GM18517 (cell line): ENCODE data around the gene ADAMTS15.

ENCODE experiments used
- ATAC-seq: cut with Tn5 transposase; IDR thresholded peaks from one replicate; pipeline ENCODE4 v1.9.1; 2021; ENCODE audit warnings: mild to moderate bottlenecking, moderate library complexity; ENCODE audit not compliant: unreplicated experiment

Gene ADAMTS15

GRCh38 chr11:130457623-130458409, 9.4 kb downstream of the ADAMTS15 start:
- no peak for ATAC-seq

DNA sequence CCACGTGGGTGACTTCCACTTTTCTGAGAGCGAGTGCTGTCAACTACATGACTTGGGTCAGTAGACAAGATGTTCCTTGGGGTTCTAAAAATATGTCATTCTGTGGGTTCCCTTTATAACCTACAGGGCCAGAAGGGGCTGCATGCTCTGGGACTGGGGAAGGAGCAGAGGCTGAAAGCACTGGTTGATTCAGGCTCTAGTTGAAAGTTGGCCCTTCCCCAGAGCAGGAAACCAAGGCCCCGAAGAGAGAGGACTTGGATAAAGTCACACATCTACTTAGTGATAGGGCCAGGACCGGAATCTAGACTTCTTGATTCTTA, 9.9 kb downstream of the ADAMTS15 start:
- no peak for ATAC-seq

DNA sequence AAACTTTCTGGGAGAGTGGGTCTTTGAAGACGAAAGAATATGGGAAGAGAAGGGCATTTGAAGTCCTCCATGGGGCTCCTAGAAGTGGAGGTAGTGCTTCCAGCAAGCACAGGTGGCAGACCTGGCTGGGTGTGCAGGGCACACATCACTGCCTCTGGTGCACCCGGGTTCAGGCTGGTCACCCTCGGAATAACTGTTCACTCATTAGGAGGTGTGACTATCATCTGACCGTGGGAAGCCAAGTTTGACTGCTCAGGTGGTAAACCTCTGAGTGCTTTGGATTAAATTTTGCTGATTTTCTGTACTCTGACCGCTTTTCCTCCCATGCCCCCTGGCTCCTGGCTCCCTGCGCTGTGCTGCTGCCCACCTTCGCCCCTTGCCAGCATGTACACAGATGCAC, 11.1 kb downstream of the ADAMTS15 start:
- ATAC-seq: no peak

GRCh38 chr11:130462101-130462885, 13.8 kb downstream of the ADAMTS15 start:
- no peak for ATAC-seq

DNA sequence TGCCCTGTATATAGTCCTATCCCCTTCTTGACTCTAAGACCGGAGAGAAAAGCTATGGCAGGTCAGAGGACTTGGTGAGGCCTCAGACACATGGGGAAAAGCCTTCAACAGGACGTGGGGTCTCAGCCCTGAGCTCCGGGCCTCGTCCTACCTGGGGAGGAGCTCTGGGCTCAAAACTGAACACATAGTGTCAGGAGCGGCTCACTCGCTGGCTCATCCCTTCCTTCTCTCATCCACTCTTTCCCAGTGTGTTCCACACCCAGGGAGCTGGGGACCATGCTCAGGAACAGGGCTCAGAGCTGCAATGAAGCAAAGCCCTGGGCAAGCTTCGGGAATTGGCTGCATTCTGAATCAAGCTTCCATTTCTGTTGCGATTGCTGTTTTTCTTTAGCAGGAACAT, 14.5 kb downstream of the ADAMTS15 start:
- ATAC-seq: no peak

- ATAC-seq: no peak
Measured at GRCh38 chr11:130464291-130464812, 15.9 kb downstream of the ADAMTS15 start.

DNA sequence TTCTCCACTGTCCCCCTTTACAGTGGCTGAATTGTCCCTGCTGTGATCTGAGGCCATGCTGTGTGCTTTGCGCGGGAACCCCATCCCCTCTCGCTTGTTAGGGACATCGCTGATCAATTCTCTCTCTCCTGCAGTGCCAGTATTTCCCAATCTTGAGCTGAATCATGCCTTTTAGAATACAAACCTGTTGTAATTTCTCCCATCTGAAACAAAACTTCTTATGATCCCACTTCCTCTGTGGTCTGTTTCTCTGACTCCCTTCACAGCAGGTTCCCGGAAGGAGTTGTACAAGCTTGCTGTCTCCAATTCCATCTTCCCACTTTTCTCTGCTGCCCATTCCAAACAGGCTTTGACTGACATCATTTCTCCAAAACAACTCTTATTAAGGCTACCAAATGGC, 16.8 kb downstream of the ADAMTS15 start:
- ATAC-seq: no peak

- ATAC-seq: no peak
Measured at GRCh38 chr11:130467116-130467900, 18.9 kb downstream of the ADAMTS15 start.

DNA sequence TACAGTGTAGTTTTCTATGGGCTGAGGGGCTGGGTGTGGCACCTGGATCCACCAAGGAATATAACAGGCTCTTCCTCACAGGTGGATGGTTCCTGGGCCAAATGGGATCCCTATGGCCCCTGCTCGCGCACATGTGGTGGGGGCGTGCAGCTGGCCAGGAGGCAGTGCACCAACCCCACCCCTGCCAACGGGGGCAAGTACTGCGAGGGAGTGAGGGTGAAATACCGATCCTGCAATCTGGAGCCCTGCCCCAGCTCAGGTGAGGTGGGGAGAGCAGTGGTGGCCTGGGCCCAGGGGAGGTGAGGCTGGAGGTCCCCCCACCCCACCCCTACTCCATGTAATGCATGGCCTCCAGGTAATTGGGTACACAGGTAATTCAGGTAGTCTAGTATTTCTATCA, 20.7 kb downstream of the ADAMTS15 start:
- ATAC-seq: no peak

GRCh38 chr11:130470832-130471706, 22.6 kb downstream of the ADAMTS15 start:
- no peak for ATAC-seq

GRCh38 chr11:130471731-130472433, 23.4 kb downstream of the ADAMTS15 start:
- ATAC-seq: no peak

GRCh38 chr11:130472434-130472961, 24.1 kb downstream of the ADAMTS15 start:
- ATAC-seq: no peak

- no peak for ATAC-seq
Measured at GRCh38 chr11:130473056-130473794, 24.8 kb downstream of the ADAMTS15 start.

GRCh38 chr11:130473795-130474377, 25.4 kb downstream of the ADAMTS15 start:
- ATAC-seq: no peak

- ATAC-seq: no peak
Measured at GRCh38 chr11:130474637-130475400, 26.4 kb downstream of the ADAMTS15 start.

GRCh38 chr11:130475426-130476053, 27.1 kb downstream of the ADAMTS15 start:
- no peak for ATAC-seq

DNA sequence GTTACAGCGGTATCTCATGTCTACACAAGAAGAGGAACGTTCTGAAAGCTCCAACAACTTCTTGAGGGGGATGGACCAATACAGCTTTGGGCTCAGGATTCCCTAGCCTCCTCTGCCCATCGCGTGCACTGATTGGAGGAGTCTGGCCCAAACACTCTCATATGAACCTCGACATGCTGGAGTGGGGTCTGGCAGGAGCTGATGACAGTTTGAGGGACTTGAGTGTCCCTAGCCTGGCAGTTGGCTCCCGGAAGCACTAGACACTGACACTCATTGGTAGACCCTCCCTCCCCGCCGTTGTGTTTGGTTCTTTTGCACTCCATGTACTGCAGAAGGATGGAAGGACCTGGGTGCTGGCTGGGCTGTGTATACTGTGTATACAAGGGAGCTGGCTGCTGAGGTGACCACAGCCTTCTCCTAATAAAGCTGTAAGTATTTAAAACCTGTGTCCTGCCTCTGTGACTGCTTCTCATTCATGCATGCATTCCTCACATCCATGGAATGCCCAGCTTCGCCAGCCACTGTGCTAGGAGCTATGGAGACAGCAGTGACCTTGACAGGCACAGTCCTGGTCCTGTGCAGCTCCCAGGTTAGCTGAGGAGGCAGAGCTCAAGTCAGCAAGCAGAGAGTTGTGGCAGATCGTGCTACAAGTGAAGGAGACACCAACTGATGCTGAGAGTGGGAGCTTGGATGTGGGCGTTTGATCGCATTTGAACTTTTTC, 27.9 kb downstream of the ADAMTS15 start:
- no peak for ATAC-seq
